Measurements from ENCODE around the gene TNNC2. TPM values are rescaled to one million over a fixed set of nuclear protein-coding genes. Genes with fewer than 3 reads are reported as not detected.

TNNC2 gene
- total and polyA plus RNA-seq, 9 of the 15 experiments (the other 6 are each of a cell fraction or from before 2014, with no cell fraction given) = not detected

DNA sequence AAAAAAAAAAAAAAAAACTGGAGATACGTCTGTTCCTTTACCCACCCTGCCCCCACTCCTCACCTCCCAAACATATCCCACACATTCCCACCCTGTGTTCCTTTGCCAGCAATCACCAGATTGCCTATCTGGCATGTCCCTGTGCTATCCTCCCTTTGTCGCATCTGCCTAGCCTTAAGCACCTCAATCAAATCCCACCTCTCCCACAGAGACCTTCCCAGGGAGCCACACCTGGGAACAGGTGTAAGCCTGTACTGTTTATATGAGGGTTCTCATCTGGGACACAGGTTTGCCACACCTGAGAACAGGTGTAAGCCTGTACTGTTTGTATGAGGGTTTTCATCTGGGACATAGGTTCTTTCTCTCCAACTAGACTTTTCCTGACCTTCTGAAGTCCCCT, 52.2 kb downstream of the TNNC2 start:
- POLR2A ChIA-PET = no interaction called here
- TF ChIP-seq RFX1 (IDR thresholded peaks at IDR 0.05) (no peak), RBM22 (IDR thresholded peaks at IDR 0.05; ENCODE audit: low read depth, low read length, poor library complexity, severe bottlenecking) (no peak), MIER1 (IDR thresholded peaks at IDR 0.05; ENCODE audit: low read depth) (no peak), ZNF408 (CRISPR knock-in tag; IDR thresholded peaks at IDR 0.05; ENCODE audit: low read depth) (no peak), RBM25 (IDR thresholded peaks at IDR 0.05; ENCODE audit: low read depth, low read length, severe bottlenecking) (no peak)
- no peak for ATAC-seq
- no peaks in the 10 kb centered on the region for H4K20me1 ChIP-seq (replicated peaks; ENCODE audit: control insufficient read depth, insufficient read depth, low read length)
- intact Hi-C loops (cut with micrococcal nuclease) = loop anchor here (5.0 kb wide), 2 partner anchors 318 to 403 kb away; no protein-coding TSS in a partner anchor
- no peak overlapping the region for H3K27ac ChIP-seq (ENCODE audit: extremely low read depth, low read depth, low read length)
- H3K4me1 ChIP-seq (replicated peaks in 1 of 2; ENCODE audit: control insufficient read depth in 2 of 2, insufficient read depth in 2 of 2, low read length in 2 of 2) = peaks cover 0 to 11% of the 10 kb centered on the region in 2 experiments; a peak in 4 of 5 replicates
- FAIRE-seq = no peak
- no peak overlapping the region for H3K4me2 ChIP-seq (ENCODE audit: insufficient read depth, low read length)
- peaks cover 5 to 8% of the 10 kb centered on the region in 2 experiments for H3K27me3 ChIP-seq (ENCODE audit: control insufficient read depth in 2 of 2, insufficient read depth in 2 of 2, low read length in 2 of 2)
- no peaks in the 10 kb centered on the region for H3K36me3 ChIP-seq (ENCODE audit: control insufficient read depth, insufficient read depth, low read length)
- H3K79me2 ChIP-seq (ENCODE audit: control insufficient read depth, insufficient read depth, low read length) = no peaks in the 10 kb centered on the region
- WGBS (ENCODE audit: insufficient coverage, low coverage, missing lambda C conversion rate) = 5% methylated on average over 1 of the region's 2 CpGs
- no peak overlapping the region for H2AFZ ChIP-seq (ENCODE audit: low read depth, low read length)
- no peak for DNase-seq (ENCODE audit: extremely low read depth in 1 of 4, low spot score in 3 of 4)
- H3K4me3 ChIP-seq = no peak overlapping the region
- CTCF ChIA-PET (ENCODE audit: low intra/inter-chr PET ratio) = interaction anchor here (0.6 kb wide), 1 partner anchor 191 kb away, joined by 3 read pairs; no protein-coding TSS in a partner anchor
- H3K9me3 ChIP-seq (replicated peaks; ENCODE audit: control insufficient read depth, insufficient read depth, low read depth, low read length) = no peaks in the 10 kb centered on the region
- no TSS peak for BruUV-seq (replicated peaks)
- in situ Hi-C loops (cut with MboI) = loop anchor here (5.0 to 10.0 kb wide), 2 partner anchors 320 to 453 kb away; no protein-coding TSS in a partner anchor
- no peak overlapping the region for H3K9ac ChIP-seq (ENCODE audit: insufficient read depth in 1 of 2, low read depth in 2 of 2, low read length in 2 of 2)
- no peaks in the 10 kb centered on the region for H3K9me1 ChIP-seq (ENCODE audit: control insufficient read depth, insufficient read depth, low read length)

Small RNA genes lying within 50 kb of the gene (small RNA-seq; reads per million reads assigned to genes)
- gene RNU6ATAC38P = not detected

Other genes with a start within 250 kb of the TNNC2 start
Only the 7 nearest of the 22 such genes appear.
- not detected in 2 replicates for gene WFDC3, start 35.4 kb downstream of the TNNC2 start, total RNA-seq (2014; rRNA removed)
- gene WFDC3, start 35.4 kb downstream of the TNNC2 start, total RNA-seq (2014; rRNA removed; fragmentation: Illumina TruSeq; extraction: Trizol) = not detected in 2 replicates
- not detected in 2 replicates for gene WFDC3, start 35.4 kb downstream of the TNNC2 start, total RNA-seq (2015; rRNA removed; fragmentation: Illumina TruSeq; extraction: Trizol)
- 0.45 TPM in 1 of 2 replicates, not detected in the other for gene WFDC3, start 35.4 kb downstream of the TNNC2 start, total RNA-seq (2021)
- gene WFDC3, start 35.4 kb downstream of the TNNC2 start, polyA plus RNA-seq (2011; rRNA removed) = not detected in 2 replicates
- not detected in 2 replicates for gene WFDC3, start 35.4 kb downstream of the TNNC2 start, polyA plus RNA-seq (2014; fragmentation: Illumina TruSeq; extraction: Trizol)
- under 1 TPM in 1 of 2 experiments, not detected in 1; 0.28 TPM for gene WFDC3, start 35.4 kb downstream of the TNNC2 start, polyA plus RNA-seq (2014; fragmentation: Nextera tagmentation; extraction: Ambion mirVana)
- gene WFDC3, start 35.4 kb downstream of the TNNC2 start, polyA plus RNA-seq (2014; rRNA removed) = 0.85 TPM in 1 of 2 replicates, not detected in the other
- 27.4 and 27.9 TPM in 2 replicates for gene DNTTIP1, start 35.4 kb downstream of the TNNC2 start, total RNA-seq (2014; rRNA removed)
- 13.8 and 15.8 TPM in 2 replicates for gene DNTTIP1, start 35.4 kb downstream of the TNNC2 start, total RNA-seq (2014; rRNA removed; fragmentation: Illumina TruSeq; extraction: Trizol)
- gene DNTTIP1, start 35.4 kb downstream of the TNNC2 start, total RNA-seq (2015; rRNA removed; fragmentation: Illumina TruSeq; extraction: Trizol) = 17.8 and 18.0 TPM in 2 replicates
- gene DNTTIP1, start 35.4 kb downstream of the TNNC2 start, total RNA-seq (2021) = 28.1 and 30.0 TPM in 2 replicates
- gene DNTTIP1, start 35.4 kb downstream of the TNNC2 start, polyA plus RNA-seq (2011; rRNA removed) = 33.3 and 37.9 TPM in 2 replicates
- gene DNTTIP1, start 35.4 kb downstream of the TNNC2 start, polyA plus RNA-seq (2014; fragmentation: Illumina TruSeq; extraction: Trizol) = 39.8 and 46.3 TPM in 2 replicates
- 10 to 100 TPM in 1 of 2 experiments, 1 to 10 TPM in 1; 8.6 to 11.1 TPM for gene DNTTIP1, start 35.4 kb downstream of the TNNC2 start, polyA plus RNA-seq (2014; fragmentation: Nextera tagmentation; extraction: Ambion mirVana)
- 55.9 and 58.8 TPM in 2 replicates for gene DNTTIP1, start 35.4 kb downstream of the TNNC2 start, polyA plus RNA-seq (2014; rRNA removed)
- 0.41 and 0.68 TPM in 2 replicates for gene UBE2C, start 14.7 kb downstream of the TNNC2 start, total RNA-seq (2014; rRNA removed)
- gene UBE2C, start 14.7 kb downstream of the TNNC2 start, total RNA-seq (2014; rRNA removed; fragmentation: Illumina TruSeq; extraction: Trizol) = 0.48 and 0.69 TPM in 2 replicates
- gene UBE2C, start 14.7 kb downstream of the TNNC2 start, total RNA-seq (2015; rRNA removed; fragmentation: Illumina TruSeq; extraction: Trizol) = 0.83 and 0.98 TPM in 2 replicates
- gene UBE2C, start 14.7 kb downstream of the TNNC2 start, total RNA-seq (2021) = 1.5 and 1.7 TPM in 2 replicates
- gene UBE2C, start 14.7 kb downstream of the TNNC2 start, polyA plus RNA-seq (2011; rRNA removed) = 1.4 and 1.7 TPM in 2 replicates
- gene UBE2C, start 14.7 kb downstream of the TNNC2 start, polyA plus RNA-seq (2014; fragmentation: Illumina TruSeq; extraction: Trizol) = 0.51 and 1.1 TPM in 2 replicates
- under 1 TPM; 0.52 to 0.63 TPM for gene UBE2C, start 14.7 kb downstream of the TNNC2 start, polyA plus RNA-seq (2014; fragmentation: Nextera tagmentation; extraction: Ambion mirVana)
- gene UBE2C, start 14.7 kb downstream of the TNNC2 start, polyA plus RNA-seq (2014; rRNA removed) = 1.5 and 1.6 TPM in 2 replicates
- gene SNX21, start 6.5 kb upstream of the TNNC2 start, total RNA-seq (2014; rRNA removed) = 0.65 and 0.91 TPM in 2 replicates
- 0.18 and 0.19 TPM in 2 replicates for gene SNX21, start 6.5 kb upstream of the TNNC2 start, total RNA-seq (2014; rRNA removed; fragmentation: Illumina TruSeq; extraction: Trizol)
- 0.57 and 0.69 TPM in 2 replicates for gene SNX21, start 6.5 kb upstream of the TNNC2 start, total RNA-seq (2015; rRNA removed; fragmentation: Illumina TruSeq; extraction: Trizol)
- 0.65 and 1.2 TPM in 2 replicates for gene SNX21, start 6.5 kb upstream of the TNNC2 start, total RNA-seq (2021)
- 0.18 TPM in 2 replicates for gene SNX21, start 6.5 kb upstream of the TNNC2 start, polyA plus RNA-seq (2011; rRNA removed)
- gene SNX21, start 6.5 kb upstream of the TNNC2 start, polyA plus RNA-seq (2014; fragmentation: Illumina TruSeq; extraction: Trizol) = 0.22 and 0.26 TPM in 2 replicates
- under 1 TPM; 0.10 to 0.42 TPM for gene SNX21, start 6.5 kb upstream of the TNNC2 start, polyA plus RNA-seq (2014; fragmentation: Nextera tagmentation; extraction: Ambion mirVana)
- 0.58 and 1.2 TPM in 2 replicates for gene SNX21, start 6.5 kb upstream of the TNNC2 start, polyA plus RNA-seq (2014; rRNA removed)
- 36.7 and 49.8 TPM in 2 replicates for gene ACOT8, start 30.1 kb upstream of the TNNC2 start, total RNA-seq (2014; rRNA removed)
- 11.9 and 13.0 TPM in 2 replicates for gene ACOT8, start 30.1 kb upstream of the TNNC2 start, total RNA-seq (2014; rRNA removed; fragmentation: Illumina TruSeq; extraction: Trizol)
- gene ACOT8, start 30.1 kb upstream of the TNNC2 start, total RNA-seq (2015; rRNA removed; fragmentation: Illumina TruSeq; extraction: Trizol) = 18.3 and 20.3 TPM in 2 replicates
- 24.5 and 28.5 TPM in 2 replicates for gene ACOT8, start 30.1 kb upstream of the TNNC2 start, total RNA-seq (2021)
- 34.9 and 48.0 TPM in 2 replicates for gene ACOT8, start 30.1 kb upstream of the TNNC2 start, polyA plus RNA-seq (2011; rRNA removed)
- gene ACOT8, start 30.1 kb upstream of the TNNC2 start, polyA plus RNA-seq (2014; fragmentation: Illumina TruSeq; extraction: Trizol) = 20.7 and 25.8 TPM in 2 replicates
- 10 to 100 TPM in 1 of 2 experiments, 1 to 10 TPM in 1; 8.2 to 14.9 TPM for gene ACOT8, start 30.1 kb upstream of the TNNC2 start, polyA plus RNA-seq (2014; fragmentation: Nextera tagmentation; extraction: Ambion mirVana)
- gene ACOT8, start 30.1 kb upstream of the TNNC2 start, polyA plus RNA-seq (2014; rRNA removed) = 46.7 and 49.5 TPM in 2 replicates
- gene ZSWIM3, start 30.3 kb upstream of the TNNC2 start, total RNA-seq (2014; rRNA removed) = 2.4 and 2.7 TPM in 2 replicates
- 2.6 and 2.8 TPM in 2 replicates for gene ZSWIM3, start 30.3 kb upstream of the TNNC2 start, total RNA-seq (2014; rRNA removed; fragmentation: Illumina TruSeq; extraction: Trizol)
- gene ZSWIM3, start 30.3 kb upstream of the TNNC2 start, total RNA-seq (2015; rRNA removed; fragmentation: Illumina TruSeq; extraction: Trizol) = 3.6 and 4.0 TPM in 2 replicates
- 2.5 and 2.9 TPM in 2 replicates for gene ZSWIM3, start 30.3 kb upstream of the TNNC2 start, total RNA-seq (2021)
- gene ZSWIM3, start 30.3 kb upstream of the TNNC2 start, polyA plus RNA-seq (2011; rRNA removed) = 4.3 and 5.4 TPM in 2 replicates
- 2.6 and 3.0 TPM in 2 replicates for gene ZSWIM3, start 30.3 kb upstream of the TNNC2 start, polyA plus RNA-seq (2014; fragmentation: Illumina TruSeq; extraction: Trizol)
- gene ZSWIM3, start 30.3 kb upstream of the TNNC2 start, polyA plus RNA-seq (2014; fragmentation: Nextera tagmentation; extraction: Ambion mirVana) = 1 to 10 TPM; 1.7 to 1.8 TPM
- 1.8 and 3.7 TPM in 2 replicates for gene ZSWIM3, start 30.3 kb upstream of the TNNC2 start, polyA plus RNA-seq (2014; rRNA removed)
- 11.6 and 14.1 TPM in 2 replicates for gene ZSWIM1, start 53.9 kb upstream of the TNNC2 start, total RNA-seq (2014; rRNA removed)
- 9.0 and 9.5 TPM in 2 replicates for gene ZSWIM1, start 53.9 kb upstream of the TNNC2 start, total RNA-seq (2014; rRNA removed; fragmentation: Illumina TruSeq; extraction: Trizol)
- gene ZSWIM1, start 53.9 kb upstream of the TNNC2 start, total RNA-seq (2015; rRNA removed; fragmentation: Illumina TruSeq; extraction: Trizol) = 11.2 and 11.7 TPM in 2 replicates
- gene ZSWIM1, start 53.9 kb upstream of the TNNC2 start, total RNA-seq (2021) = 13.8 and 15.6 TPM in 2 replicates
- 7.4 and 12.1 TPM in 2 replicates for gene ZSWIM1, start 53.9 kb upstream of the TNNC2 start, polyA plus RNA-seq (2011; rRNA removed)
- 13.7 and 14.7 TPM in 2 replicates for gene ZSWIM1, start 53.9 kb upstream of the TNNC2 start, polyA plus RNA-seq (2014; fragmentation: Illumina TruSeq; extraction: Trizol)
- gene ZSWIM1, start 53.9 kb upstream of the TNNC2 start, polyA plus RNA-seq (2014; fragmentation: Nextera tagmentation; extraction: Ambion mirVana) = 1 to 10 TPM; 2.5 to 3.1 TPM
- gene ZSWIM1, start 53.9 kb upstream of the TNNC2 start, polyA plus RNA-seq (2014; rRNA removed) = 7.0 and 7.3 TPM in 2 replicates

Data from K562 (cell line).